HUES48 (cell line): ENCODE data around the gene PLVAP.
A peak's percentile ranks its signal among the peaks of the same experiment; 100 is the strongest.

ENCODE experiments used
- H3K27ac ChIP-seq: one replicate; pipeline ENCODE4 v1.7.0; 2013; ENCODE audit warnings: low read depth, low read length, inconsistent platforms
- H3K27me3 ChIP-seq: 2 replicates; pipeline ENCODE4 v1.6.1; 2013; ENCODE audit warnings: mild to moderate bottlenecking, low read length; ENCODE audit not compliant: control insufficient read depth, insufficient read depth
- H3K36me3 ChIP-seq: 2 replicates; pipeline ENCODE4 v1.6.1; 2013; ENCODE audit warnings: low read length; ENCODE audit not compliant: control insufficient read depth, insufficient read depth
- H3K4me1 ChIP-seq: 2 replicates; pipeline ENCODE4 v1.6.1; 2013; ENCODE audit warnings: mild to moderate bottlenecking, low read length; ENCODE audit not compliant: control insufficient read depth, insufficient read depth
- H3K4me3 ChIP-seq: 2 replicates; pipeline ENCODE4 v1.5.1; 2013; ENCODE audit warnings: mild to moderate bottlenecking, low read depth, low read length
- H3K9ac ChIP-seq: 2 replicates; pipeline ENCODE4 v1.6.1; 2013; ENCODE audit warnings: mild to moderate bottlenecking, low read depth, low read length, moderate library complexity
- H3K9me3 ChIP-seq: 2 replicates; pipeline ENCODE4 v1.6.1; 2013; ENCODE audit warnings: low read length; ENCODE audit not compliant: control insufficient read depth, insufficient read depth

The PLVAP gene

DNA sequence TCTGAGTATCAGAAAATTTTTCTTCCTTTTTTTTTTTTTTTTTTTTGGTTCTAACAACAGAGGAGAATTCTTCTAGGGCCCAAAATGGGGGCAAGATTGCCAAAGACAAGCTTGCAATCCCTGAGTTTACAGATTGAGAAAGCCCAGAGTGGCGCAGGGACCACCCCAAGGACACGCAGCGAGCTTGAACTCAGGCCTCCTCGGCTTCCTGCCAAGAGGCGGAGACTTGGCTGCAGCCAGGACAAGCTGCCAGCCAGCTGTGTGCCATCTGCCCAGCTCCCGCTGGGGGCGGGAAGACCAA, 72.0 kb downstream of the PLVAP start:
- Histone ChIP-seq H3K36me3 (peaks cover 9% of the 10 kb centered on the region; the same call in 1 of the 2 replicates), H3K9me3 (no peaks in the 10 kb centered on the region), H3K4me1 (peaks cover 20% of the 10 kb centered on the region), H3K4me3 (peak overlapping the region; percentile 6; the same call in 1 of the 2 replicates), H3K27ac (peak overlapping the region; percentile 56), H3K9ac (no peak overlapping the region), H3K27me3 (no peaks in the 10 kb centered on the region)

DNA sequence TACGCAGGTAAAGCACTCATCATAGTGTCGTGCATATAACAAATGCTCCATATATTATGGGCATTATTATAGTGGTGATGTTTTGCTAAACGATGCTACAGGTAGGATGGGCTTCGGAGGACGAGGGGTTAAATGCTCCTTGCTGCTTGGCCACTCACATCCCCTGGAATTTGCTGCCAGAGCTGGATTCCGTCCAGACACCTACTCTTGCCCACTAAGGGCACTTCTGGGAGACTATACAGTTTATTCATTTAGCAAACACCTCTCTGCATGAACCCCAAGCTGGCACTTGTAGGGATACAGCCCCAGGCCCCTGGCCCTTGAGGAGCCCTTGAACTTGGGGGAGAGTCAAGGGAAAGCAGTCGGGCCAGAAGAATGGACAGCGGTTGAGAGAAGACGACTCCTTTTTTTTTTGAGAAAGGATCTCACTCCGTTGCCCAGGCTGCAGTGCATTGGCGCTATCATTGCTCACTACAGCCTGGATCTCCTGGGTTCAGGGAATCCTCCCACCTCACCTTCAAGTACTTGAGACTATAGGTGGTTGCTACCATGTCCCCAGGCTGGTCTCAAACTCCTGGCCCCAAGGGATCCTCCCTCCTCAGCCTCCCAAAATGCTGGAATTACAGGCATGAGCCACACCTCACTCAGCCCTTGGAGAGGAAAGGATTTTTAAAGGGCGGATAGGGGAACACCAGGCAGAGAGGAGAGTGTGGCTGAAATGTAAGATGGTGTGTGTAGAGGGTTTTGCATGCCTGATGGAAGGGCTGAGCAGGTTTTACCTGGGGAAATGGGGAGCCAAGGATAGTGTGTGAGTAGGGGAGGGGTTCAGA, 72.5 kb downstream of the PLVAP start:
- Histone ChIP-seq H3K36me3 (peaks cover 9% of the 10 kb centered on the region; the same call in 1 of the 2 replicates), H3K9me3 (no peaks in the 10 kb centered on the region), H3K9ac (no peak overlapping the region), H3K27ac (no peak overlapping the region), H3K27me3 (no peaks in the 10 kb centered on the region), H3K4me1 (peaks cover 20% of the 10 kb centered on the region), H3K4me3 (peak overlapping the region; percentile 6; the same call in 1 of the 2 replicates)

DNA sequence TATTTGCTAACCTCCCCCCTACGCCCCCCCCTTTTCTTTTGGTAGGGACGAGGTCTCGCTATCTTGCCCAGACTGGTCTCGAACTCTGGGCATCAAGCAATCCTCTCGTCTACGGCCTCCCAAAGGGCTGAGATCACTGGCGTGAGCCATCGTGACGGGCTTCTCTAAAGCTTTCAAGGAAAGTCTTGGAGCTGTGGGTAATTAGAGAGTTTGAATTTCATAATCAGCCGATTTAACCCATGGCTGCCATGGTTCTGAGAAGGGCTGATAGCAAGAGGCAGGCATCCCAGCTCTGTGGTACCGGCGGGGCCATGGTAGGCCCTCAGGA, 73.2 kb downstream of the PLVAP start:
- H3K27me3 ChIP-seq, result no peaks in the 10 kb centered on the region
- H3K4me1 ChIP-seq, result peaks cover 20% of the 10 kb centered on the region
- H3K9me3 ChIP-seq, result no peaks in the 10 kb centered on the region
- H3K4me3 ChIP-seq, result no peak overlapping the region
- no peak overlapping the region for H3K27ac ChIP-seq
- no peak overlapping the region for H3K9ac ChIP-seq
- peaks cover 11% of the 10 kb centered on the region; the same call in 1 of the 2 replicates for H3K36me3 ChIP-seq

DNA sequence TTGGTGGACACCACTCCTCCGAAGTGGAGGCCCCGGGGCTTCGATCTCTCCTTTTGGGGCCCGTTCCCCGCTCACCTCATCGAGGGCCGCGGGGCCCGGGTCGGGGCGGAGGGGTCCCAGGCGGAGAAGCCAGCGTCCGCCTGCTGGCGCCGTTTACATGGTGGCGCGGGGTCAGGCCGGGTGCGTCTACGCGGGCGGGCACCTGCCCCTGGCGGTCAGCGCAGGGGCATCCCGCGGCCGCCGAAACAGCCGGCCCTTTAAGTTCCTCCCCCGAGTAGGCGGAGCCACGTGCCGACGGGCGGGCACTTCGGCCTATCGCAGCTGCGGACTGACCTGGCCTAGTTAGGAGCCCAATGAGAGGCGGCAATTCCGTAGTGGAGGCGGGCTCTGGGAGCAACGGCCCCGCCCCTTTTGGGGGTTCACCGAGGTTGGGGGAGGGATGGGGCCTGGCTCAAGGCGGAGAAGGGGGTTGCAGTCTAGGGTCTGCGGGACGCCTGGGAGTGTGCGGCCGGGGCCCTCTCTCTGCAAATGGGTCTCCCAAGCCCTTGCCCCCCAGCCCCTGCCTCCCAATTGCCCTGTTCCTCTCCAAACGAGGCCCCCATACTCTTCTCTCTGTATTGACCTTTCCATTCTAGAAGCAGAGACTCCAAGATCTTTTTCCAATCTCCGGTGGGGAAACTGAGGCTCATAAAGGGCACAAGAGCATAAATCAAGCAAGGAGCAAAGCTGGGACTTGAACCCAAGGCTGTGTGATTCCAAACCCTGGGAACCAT, 73.8 kb downstream of the PLVAP start, which contains the start of gene ABHD8:
Gene ABHD8, minus strand, starts transcription at position 259 of the 773 bp plus-strand sequence. CDS start 1,809 bp downstream, outside the sequence.
- peaks cover 1% of the 10 kb centered on the region; the same call in 1 of the 2 replicates for H3K9me3 ChIP-seq
- H3K36me3 ChIP-seq, result peaks cover 14% of the 10 kb centered on the region
- peak within 1 kb of the TSS; percentile 74 for H3K27ac ChIP-seq
- peaks cover 20% of the 10 kb centered on the region for H3K4me1 ChIP-seq
- H3K27me3 ChIP-seq, result no peaks in the 10 kb centered on the region
- no peak within 1 kb of the TSS; the same call in 1 of the 2 replicates for H3K9ac ChIP-seq
- peak within 1 kb of the TSS; percentile 65 for H3K4me3 ChIP-seq

DNA sequence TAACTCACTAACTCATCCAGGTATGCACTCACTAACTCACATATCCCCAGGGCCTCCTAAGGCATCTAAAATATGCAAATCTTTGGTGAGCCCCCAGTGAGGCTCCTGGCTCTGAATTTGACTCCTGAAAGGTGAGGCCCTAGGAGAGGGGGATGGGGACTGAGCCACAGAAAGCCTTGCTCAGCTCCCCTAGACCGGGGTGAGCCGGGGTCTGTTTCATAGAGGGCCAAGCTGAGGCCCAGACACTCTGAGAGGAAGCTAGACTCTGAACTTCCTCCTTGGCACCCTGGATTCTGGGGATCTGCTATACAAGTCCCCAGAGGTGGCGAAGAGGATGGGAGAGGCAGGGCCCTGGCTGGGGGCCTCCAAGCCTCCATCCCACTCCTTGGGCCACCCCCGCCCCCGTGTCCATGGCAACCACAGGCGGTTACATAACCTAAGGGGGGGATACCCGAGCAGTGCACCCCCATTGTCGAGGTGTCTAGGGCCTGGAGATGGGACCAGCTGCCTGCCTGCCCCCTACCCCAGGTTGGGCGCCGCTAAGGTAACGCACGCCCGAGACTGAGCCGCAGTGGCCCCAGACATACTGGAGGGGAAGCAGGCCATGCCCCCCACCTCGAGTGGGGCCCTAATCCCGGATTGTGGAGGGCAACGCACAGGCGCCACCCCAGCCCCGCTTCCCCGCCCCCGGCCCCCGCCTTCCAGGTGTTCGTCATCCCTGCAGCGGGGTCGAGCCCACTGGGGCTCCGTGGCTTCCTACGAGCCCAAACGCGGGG, 74.6 kb downstream of the PLVAP start:
- H3K27ac ChIP-seq, result peak overlapping the region; percentile 74
- peaks cover 20% of the 10 kb centered on the region for H3K4me1 ChIP-seq
- peaks cover 5% of the 10 kb centered on the region; the same call in 1 of the 2 replicates for H3K9me3 ChIP-seq
- H3K4me3 ChIP-seq, result peak overlapping the region; percentile 65
- peaks cover 19% of the 10 kb centered on the region for H3K36me3 ChIP-seq
- no peaks in the 10 kb centered on the region for H3K27me3 ChIP-seq
- H3K9ac ChIP-seq, result no peak overlapping the region; the same call in 1 of the 2 replicates
